HG02943 (cell line): ENCODE data around the gene USP17L30.
"Not testable (repeated sequence)": the region's sequence is repeated elsewhere in the genome, so short reads cannot be mapped to it uniquely, and the experiment has no call there.

Experiments used
- ATAC-seq: cut with Tn5 transposase; IDR thresholded peaks from one replicate; pipeline ENCODE4 v1.9.1; 2021; ENCODE audit warnings: mild to moderate bottlenecking, low read depth, moderate library complexity; ENCODE audit not compliant: unreplicated experiment

Gene USP17L30

DNA sequence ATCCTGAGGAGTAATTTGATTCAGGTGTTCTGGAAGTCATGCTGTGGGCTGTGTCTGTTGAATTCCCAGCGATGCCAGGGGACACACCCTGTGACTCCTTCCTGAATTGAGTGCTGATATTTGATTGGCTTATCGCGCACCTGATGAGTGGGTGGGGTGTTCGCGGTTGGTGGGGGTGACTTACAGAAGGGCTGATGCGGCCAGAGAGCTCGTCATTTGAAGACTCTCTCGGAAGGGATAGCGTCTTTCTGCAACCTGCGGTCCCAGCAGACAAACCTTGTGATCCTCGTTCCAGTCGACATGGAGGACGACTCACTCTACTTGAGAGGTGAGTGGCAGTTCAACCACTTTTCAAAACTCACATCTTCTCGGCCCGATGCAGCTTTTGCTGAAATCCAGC lies at the start of gene USP17L30:
Gene USP17L30 (plus strand): TSS at position 301 of the 400 bp plus-strand sequence. CDS start 0 bp downstream, at position 301.
- not testable (repeated sequence) for ATAC-seq

DNA sequence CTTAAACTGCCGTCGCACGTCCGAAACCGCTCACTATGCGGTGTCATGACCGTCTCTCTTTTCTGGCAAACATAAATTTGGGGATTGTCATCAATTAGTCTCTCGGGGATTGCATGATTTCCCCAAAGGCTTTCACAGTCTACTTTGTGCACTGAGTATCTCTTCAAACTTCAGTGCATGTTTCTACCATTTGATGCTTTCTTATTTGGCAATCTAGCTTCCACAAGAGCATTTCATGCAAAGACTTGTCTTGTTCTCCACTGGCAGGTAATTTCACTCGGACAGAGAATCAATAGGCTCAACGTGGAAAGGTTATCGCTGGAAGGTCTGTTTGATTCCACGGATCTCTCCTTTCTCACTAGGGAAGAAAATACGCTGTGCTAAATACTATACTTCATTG lies 38.7 kb upstream of the USP17L30 start:
- not testable (repeated sequence) for ATAC-seq

GRCh38 chr4:9324865-9325264 lies 38.1 kb upstream of the USP17L30 start, which contains the start of gene USP17L24:
USP17L24 (plus strand) TSS chr4:9325165; CDS start chr4:9325165, 0 bp downstream.
- not testable (repeated sequence) for ATAC-seq

DNA sequence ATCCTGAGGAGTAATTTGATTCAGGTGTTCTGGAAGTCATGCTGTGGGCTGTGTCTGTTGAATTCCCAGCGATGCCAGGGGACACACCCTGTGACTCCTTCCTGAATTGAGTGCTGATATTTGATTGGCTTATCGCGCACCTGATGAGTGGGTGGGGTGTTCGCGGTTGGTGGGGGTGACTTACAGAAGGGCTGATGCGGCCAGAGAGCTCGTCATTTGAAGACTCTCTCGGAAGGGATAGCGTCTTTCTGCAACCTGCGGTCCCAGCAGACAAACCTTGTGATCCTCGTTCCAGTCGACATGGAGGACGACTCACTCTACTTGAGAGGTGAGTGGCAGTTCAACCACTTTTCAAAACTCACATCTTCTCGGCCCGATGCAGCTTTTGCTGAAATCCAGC lies 33.3 kb upstream of the USP17L30 start, which contains the start of gene USP17L25:
Gene USP17L25 (plus strand): TSS at position 301 of the 400 bp plus-strand sequence. CDS start 0 bp downstream, at position 301.
- ATAC-seq, result not testable (repeated sequence)

DNA sequence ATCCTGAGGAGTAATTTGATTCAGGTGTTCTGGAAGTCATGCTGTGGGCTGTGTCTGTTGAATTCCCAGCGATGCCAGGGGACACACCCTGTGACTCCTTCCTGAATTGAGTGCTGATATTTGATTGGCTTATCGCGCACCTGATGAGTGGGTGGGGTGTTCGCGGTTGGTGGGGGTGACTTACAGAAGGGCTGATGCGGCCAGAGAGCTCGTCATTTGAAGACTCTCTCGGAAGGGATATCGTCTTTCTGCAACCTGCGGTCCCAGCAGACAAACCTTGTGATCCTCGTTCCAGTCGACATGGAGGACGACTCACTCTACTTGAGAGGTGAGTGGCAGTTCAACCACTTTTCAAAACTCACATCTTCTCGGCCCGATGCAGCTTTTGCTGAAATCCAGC lies 28.6 kb upstream of the USP17L30 start, which contains the start of gene USP17L26:
Gene USP17L26 (plus strand): TSS at position 301 of the 400 bp plus-strand sequence. CDS start 0 bp downstream, at position 301.
- not testable (repeated sequence) for ATAC-seq

GRCh38 chr4:9339103-9339502 lies 23.8 kb upstream of the USP17L30 start, which contains the start of gene USP17L5:
USP17L5 (plus strand) TSS chr4:9339403; CDS start chr4:9339403, 0 bp downstream.
- not testable (repeated sequence) for ATAC-seq

DNA sequence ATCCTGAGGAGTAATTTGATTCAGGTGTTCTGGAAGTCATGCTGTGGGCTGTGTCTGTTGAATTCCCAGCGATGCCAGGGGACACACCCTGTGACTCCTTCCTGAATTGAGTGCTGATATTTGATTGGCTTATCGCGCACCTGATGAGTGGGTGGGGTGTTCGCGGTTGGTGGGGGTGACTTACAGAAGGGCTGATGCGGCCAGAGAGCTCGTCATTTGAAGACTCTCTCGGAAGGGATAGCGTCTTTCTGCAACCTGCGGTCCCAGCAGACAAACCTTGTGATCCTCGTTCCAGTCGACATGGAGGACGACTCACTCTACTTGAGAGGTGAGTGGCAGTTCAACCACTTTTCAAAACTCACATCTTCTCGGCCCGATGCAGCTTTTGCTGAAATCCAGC lies 19.1 kb upstream of the USP17L30 start, which contains the start of gene USP17L27:
Gene USP17L27 (plus strand): TSS at position 301 of the 400 bp plus-strand sequence. CDS start 0 bp downstream, at position 301.
- ATAC-seq, result not testable (repeated sequence)

DNA sequence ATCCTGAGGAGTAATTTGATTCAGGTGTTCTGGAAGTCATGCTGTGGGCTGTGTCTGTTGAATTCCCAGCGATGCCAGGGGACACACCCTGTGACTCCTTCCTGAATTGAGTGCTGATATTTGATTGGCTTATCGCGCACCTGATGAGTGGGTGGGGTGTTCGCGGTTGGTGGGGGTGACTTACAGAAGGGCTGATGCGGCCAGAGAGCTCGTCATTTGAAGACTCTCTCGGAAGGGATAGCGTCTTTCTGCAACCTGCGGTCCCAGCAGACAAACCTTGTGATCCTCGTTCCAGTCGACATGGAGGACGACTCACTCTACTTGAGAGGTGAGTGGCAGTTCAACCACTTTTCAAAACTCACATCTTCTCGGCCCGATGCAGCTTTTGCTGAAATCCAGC lies 14.3 kb upstream of the USP17L30 start, which contains the start of gene USP17L28:
Gene USP17L28 (plus strand): TSS at position 301 of the 400 bp plus-strand sequence. CDS start 0 bp downstream, at position 301.
- ATAC-seq, result not testable (repeated sequence)

GRCh38 chr4:9350866-9351265 lies 12.1 kb upstream of the USP17L30 start:
- ATAC-seq, result not testable (repeated sequence)

DNA sequence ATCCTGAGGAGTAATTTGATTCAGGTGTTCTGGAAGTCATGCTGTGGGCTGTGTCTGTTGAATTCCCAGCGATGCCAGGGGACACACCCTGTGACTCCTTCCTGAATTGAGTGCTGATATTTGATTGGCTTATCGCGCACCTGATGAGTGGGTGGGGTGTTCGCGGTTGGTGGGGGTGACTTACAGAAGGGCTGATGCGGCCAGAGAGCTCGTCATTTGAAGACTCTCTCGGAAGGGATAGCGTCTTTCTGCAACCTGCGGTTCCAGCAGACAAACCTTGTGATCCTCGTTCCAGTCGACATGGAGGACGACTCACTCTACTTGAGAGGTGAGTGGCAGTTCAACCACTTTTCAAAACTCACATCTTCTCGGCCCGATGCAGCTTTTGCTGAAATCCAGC lies 9.6 kb upstream of the USP17L30 start, which contains the start of gene USP17L29:
Gene USP17L29 (plus strand): TSS at position 301 of the 400 bp plus-strand sequence. CDS start 0 bp downstream, at position 301.
- not testable (repeated sequence) for ATAC-seq

DNA sequence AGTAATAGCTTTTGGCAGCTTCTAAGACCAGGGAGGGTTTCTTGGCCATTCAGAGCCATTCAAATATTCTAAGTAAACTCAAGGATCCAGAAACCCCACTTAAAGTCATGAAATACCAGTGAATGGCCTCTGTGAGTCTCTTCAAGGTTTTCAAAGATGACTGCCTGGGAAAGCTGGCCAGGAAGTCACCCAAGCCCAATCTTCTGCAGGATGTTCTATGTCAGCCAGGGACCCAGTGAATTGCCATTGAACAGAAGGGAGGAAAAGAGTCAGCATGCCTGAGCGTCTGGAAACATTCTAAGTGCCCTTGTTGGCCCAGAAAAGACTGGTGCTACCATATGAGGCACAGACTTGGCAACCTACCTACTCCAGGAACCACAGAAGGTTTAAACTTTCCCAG lies 17.0 kb downstream of the USP17L30 start:
- not testable (repeated sequence) for ATAC-seq

GRCh38 chr4:9381012-9381534 lies 18.1 kb downstream of the USP17L30 start:
- ATAC-seq, result not testable (repeated sequence)

DNA sequence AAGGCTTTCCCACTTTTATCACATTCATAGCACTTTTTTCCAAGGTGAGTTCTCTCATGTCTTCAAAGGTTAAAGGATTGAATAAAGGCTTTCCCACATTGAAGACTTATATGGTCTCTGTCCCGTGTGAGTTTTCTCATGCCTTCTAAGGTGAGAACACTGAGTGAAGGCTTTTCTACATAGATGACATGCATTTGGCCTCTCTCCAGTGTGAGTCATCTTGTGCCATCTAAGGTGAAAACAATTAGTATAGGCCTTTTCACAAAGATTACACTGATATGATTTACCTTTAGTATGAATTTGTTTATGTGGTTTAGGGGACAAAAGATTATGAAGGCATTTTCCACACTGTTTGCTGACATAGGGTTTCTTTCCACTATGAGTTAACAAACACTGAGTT lies 21.2 kb downstream of the USP17L30 start:
- no peak for ATAC-seq

DNA sequence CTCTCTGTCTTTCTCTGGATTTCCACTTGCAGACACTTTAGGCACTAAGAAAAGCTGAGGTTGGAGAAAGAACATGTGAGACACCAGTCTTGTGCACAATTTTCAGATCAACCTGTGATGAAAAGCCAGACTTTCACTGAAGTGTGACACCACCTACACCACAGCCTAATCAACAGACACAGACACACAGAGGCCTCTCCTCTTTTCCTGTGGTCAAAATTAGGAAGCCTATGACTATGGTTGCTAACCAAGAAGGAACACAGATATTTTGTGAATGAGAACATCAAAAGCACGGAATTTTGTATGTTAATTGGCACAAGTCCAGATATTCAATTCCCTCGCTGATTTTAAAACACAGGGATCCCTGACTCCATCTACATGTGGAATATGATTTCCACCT lies 26.1 kb downstream of the USP17L30 start:
- not testable (repeated sequence) for ATAC-seq

DNA sequence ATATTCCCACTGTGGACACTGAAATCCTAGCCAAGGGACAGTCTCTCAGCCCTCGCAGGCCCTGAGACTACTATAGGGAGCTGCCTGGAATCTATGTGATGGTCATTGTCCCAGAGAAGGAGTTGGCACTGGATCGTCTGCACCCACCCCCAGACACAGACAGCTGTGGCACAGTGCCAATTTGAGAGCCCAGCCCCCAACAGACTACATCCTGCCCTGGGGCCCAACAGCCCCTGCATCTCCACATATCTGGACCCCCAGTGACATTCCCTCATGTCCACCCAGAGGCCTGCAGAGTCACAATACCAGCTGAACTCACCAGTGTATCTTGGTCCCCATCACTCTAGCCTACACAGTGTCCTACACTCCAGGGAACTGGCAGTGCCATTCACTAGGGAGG lies 42.8 kb downstream of the USP17L30 start:
- not testable (repeated sequence) for ATAC-seq

- not testable (repeated sequence) for ATAC-seq
Observed at GRCh38 chr4:9406491-9406890, 43.6 kb downstream of the USP17L30 start.

- ATAC-seq, result no peak
Observed at GRCh38 chr4:9409793-9410192, 46.9 kb downstream of the USP17L30 start.
